Upper lobe of left lung (tissue), 6 donors: ENCODE results near the gene CEP135. TPM values are rescaled to one million over a fixed set of nuclear protein-coding genes. Genes with fewer than 3 reads are reported as not detected.
"Not testable (repeated sequence)": the region's sequence is repeated elsewhere in the genome, so short reads cannot be mapped to it uniquely, and the experiment has no call there.

ENCODE experiments used
- ATAC-seq, 2 donors: fragments of 200-7000 bp; cut with Tn5 transposase; one replicate each; pipeline ENCODE4 v1.9.1; 2022; ENCODE audit warnings: mild to moderate bottlenecking in 2 of 2, moderate library complexity in 2 of 2; ENCODE audit not compliant: low FRiP score in 2 of 2
- DNase-seq, 2 donors: peaks; one replicate each; pipeline ENCODE4 v3.0.0-alpha.2; 2019 to 2020
- H3K27ac ChIP-seq, 4 donors: fragments of 200-600 bp; sonication (generic); one replicate each; pipeline ENCODE4 v1.5.1; 2016 to 2019
- H3K27me3 ChIP-seq, 4 donors: fragments of 200-600 bp; sonication (generic); one replicate each; pipeline ENCODE4 v1.5.1; 2017 to 2019
- H3K36me3 ChIP-seq, 4 donors: fragments of 200-600 bp; sonication (generic); one replicate each; pipeline ENCODE4 v1.5.1; 2016 to 2019
- H3K4me1 ChIP-seq, 4 donors: fragments of 200-600 bp; sonication (generic); one replicate each; pipeline ENCODE4 v1.5.1; 2018 to 2019
- H3K4me3 ChIP-seq, 4 donors: fragments of 200-600 bp; sonication (generic); one replicate each; pipeline ENCODE4 v1.5.1; 2017 to 2019; ENCODE audit warnings: mild to moderate bottlenecking in 2 of 4, moderate library complexity in 1 of 4
- H3K9me3 ChIP-seq, 4 donors: fragments of 200-600 bp; sonication (generic); one replicate each; pipeline ENCODE4 v1.5.1; 2018 to 2019
- CTCF ChIP-seq, 6 experiments: fragments of 450-650 bp in 4 of 6; fragments of 200-600 bp in 2 of 6; sonication (generic) in 2 of 6; IDR thresholded peaks; one replicate each; pipeline ENCODE4 v1.5.1; 2016 to 2019; ENCODE audit warnings: antibody characterized with exemption in 6 of 6
- EP300 ChIP-seq, 4 donors: sonication (generic); formaldehyde crosslinking; IDR thresholded peaks; one replicate each; pipeline ENCODE4 v1.5.1; 2017; ENCODE audit warnings: antibody characterized with exemption in 4 of 4, control low read depth in 2 of 4
- POLR2A ChIP-seq, 4 donors: fragments of 450-650 bp; IDR thresholded peaks; one replicate each; pipeline ENCODE4 v1.5.1; 2016 to 2017; ENCODE audit warnings: antibody characterized with exemption in 4 of 4, mild to moderate bottlenecking in 2 of 4
- POLR2AphosphoS5 ChIP-seq, 2 donors: sonication (generic); formaldehyde crosslinking; IDR thresholded peaks; one replicate each; pipeline ENCODE4 v1.5.1; 2017; ENCODE audit warnings: antibody characterized with exemption in 2 of 2
- WGBS, 2 donors: methylation state at CpG; one replicate each; pipeline ENCODE4 v1.1.5; 2017 to 2018; 5-methylcytosine and 5-hydroxymethylcytosine counted together
- total RNA-seq, 6 donors: library from RNA; depleted of rRNA in 4 of 6; stranded (reverse); fragments of >200 nt in 4 of 6; gene quantifications; one replicate each; pipeline versions ENCODE4 v1.1.0 to v1.2.1, GENCODE V29; 2016 to 2021
- donor health status: DM: no; HTN: no; CAD: no; lungs with moderate emphysema.
- donor health status: DM: no; HTN: yes; CAD: no; lungs with severe emphysema.

CEP135 gene
- total RNA-seq, 6 donors from 2014 or later = 4.7 to 14.1 (median 8.4) TPM

- Histone ChIP-seq H3K27me3 (no peaks in the 10 kb centered on the region), H3K36me3 (no peaks in the 10 kb centered on the region), H3K4me1 (no peaks in the 10 kb centered on the region), H3K27ac (no peak overlapping the region), H3K9me3 (no peaks in the 10 kb centered on the region), H3K4me3 (no peak overlapping the region)
- DNase-seq (no peak), ATAC-seq (no peak)
- no peak for TF ChIP-seq EP300 (IDR thresholded peaks at IDR 0.05)
- TF ChIP-seq POLR2A (IDR thresholded peaks at IDR 0.05) = no peak
- no peak for TF ChIP-seq POLR2AphosphoS5 (IDR thresholded peaks at IDR 0.05)
- no peak for TF ChIP-seq CTCF (IDR thresholded peaks at IDR 0.05)
- WGBS, 2 donors = 87 to 93% methylated on average over 2 of the region's 2 CpGs
Observed at GRCh38 chr4:56066493-56066892, 117.7 kb downstream of the CEP135 start.

DNA sequence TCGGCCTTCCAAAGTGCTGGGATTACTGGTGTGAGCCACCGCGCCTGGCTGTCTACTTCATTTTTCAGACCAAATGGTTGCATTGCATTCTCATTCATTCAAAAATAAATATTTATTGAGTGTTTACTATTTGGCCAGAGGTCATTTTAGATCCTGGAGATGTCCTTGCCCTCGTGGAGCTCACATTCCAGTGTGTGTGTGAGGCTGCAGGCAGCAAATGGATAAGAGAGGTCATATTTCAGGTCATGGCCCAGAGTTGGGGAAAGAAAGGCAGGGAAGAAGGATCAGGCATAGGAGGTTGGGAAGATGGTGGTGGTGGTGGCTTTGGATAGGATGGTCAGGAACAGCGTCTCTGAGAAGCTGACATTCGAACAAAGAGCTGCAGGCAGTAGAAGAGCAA is 119.1 kb downstream of the CEP135 start:
- H3K36me3 ChIP-seq = no peaks in the 10 kb centered on the region
- no peak for DNase-seq
- 87 to 91% methylated on average over 6 of the region's 6 CpGs for WGBS, 2 donors
- no peak for ATAC-seq
- H3K27ac ChIP-seq = no peak overlapping the region
- H3K9me3 ChIP-seq = no peaks in the 10 kb centered on the region
- no peak overlapping the region for H3K4me3 ChIP-seq
- no peaks in the 10 kb centered on the region for H3K27me3 ChIP-seq
- H3K4me1 ChIP-seq = no peaks in the 10 kb centered on the region
- TF ChIP-seq POLR2AphosphoS5 (IDR thresholded peaks at IDR 0.05) (no peak), EP300 (IDR thresholded peaks at IDR 0.05) (no peak), POLR2A (IDR thresholded peaks at IDR 0.05) (no peak), CTCF (IDR thresholded peaks at IDR 0.05) (no peak)

DNA sequence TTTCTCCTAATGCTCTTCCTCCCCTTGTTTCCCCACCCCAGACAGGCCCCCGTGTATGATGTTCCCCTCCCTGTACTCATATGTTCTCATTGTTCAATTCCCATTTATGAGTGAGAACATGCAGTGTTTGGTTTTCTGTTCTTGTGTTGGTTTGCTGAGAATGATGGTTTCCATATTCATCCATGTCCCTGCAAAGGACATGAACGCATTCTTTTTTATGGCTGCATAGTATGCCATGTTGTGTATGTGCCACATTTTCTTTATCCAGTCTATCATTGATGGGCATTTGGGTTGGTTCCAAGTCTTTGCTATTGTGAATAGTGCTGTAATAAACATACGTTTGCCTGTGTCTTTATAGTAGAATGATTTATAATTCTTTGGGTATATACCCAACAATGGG is 124.0 kb downstream of the CEP135 start:
- H3K27me3 ChIP-seq, H3K4me1 ChIP-seq, ATAC-seq, H3K36me3 ChIP-seq, H3K27ac ChIP-seq, H3K4me3 ChIP-seq, H3K9me3 ChIP-seq, DNase-seq: not testable (repeated sequence)
- WGBS, 2 donors = 87% methylated on average over 3 of the region's 3 CpGs

DNA sequence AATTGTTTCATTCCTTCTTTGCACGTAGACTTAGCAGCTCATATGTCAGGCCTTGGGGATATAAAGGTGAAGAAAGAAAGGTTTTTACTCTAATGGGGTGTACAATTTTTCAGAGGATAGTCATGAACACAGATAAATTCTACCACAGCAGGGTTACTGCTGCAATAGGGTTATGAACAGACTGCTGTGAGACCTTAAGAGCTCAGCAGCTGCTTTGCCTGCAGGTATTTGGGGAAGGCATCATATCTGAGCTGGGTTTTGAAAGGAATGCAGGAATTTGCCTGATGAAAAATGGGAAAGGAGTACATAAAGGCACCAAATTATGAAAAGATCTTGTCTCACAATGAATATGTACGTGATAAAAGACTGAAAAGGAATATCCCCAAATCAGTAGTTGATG is 128.9 kb downstream of the CEP135 start:
- no peaks in the 10 kb centered on the region for H3K27me3 ChIP-seq
- ATAC-seq (no peak), DNase-seq (no peak)
- H3K36me3 ChIP-seq = no peaks in the 10 kb centered on the region
- H3K4me1 ChIP-seq = no peaks in the 10 kb centered on the region
- H3K4me3 ChIP-seq = no peak overlapping the region
- no peaks in the 10 kb centered on the region for H3K9me3 ChIP-seq
- no peak overlapping the region for H3K27ac ChIP-seq
- TF ChIP-seq POLR2AphosphoS5 (IDR thresholded peaks at IDR 0.05) (no peak), POLR2A (IDR thresholded peaks at IDR 0.05) (no peak), EP300 (IDR thresholded peaks at IDR 0.05) (no peak), CTCF (IDR thresholded peaks at IDR 0.05) (no peak)
- WGBS, 2 donors = 94 to 95% methylated on average over 2 of the region's 2 CpGs

DNA sequence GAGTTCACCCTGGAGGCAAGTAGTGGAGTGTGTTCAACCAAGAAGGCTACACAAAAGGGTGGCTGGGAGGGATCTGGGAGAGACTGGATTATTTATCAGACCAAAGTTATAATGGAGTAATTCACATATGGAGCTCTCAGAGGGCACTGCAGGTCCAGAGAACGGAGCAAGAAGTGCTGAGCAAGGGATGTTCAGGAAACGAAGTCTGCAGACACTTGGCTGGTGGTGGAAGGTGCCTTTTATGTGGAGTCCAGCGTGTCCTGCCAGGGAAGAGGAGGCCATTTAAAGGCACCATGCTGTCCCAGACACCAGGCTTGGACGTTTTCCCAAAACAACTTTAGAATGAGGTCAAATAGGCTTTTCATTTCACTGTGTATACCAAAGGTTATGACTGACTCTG is 130.1 kb downstream of the CEP135 start:
- Histone ChIP-seq H3K4me1 (no peaks in the 10 kb centered on the region), H3K27ac (no peak overlapping the region), H3K27me3 (no peaks in the 10 kb centered on the region), H3K36me3 (no peaks in the 10 kb centered on the region), H3K9me3 (no peaks in the 10 kb centered on the region), H3K4me3 (no peak overlapping the region)
- no peak for DNase-seq
- TF ChIP-seq EP300 (IDR thresholded peaks at IDR 0.05) (no peak), POLR2A (IDR thresholded peaks at IDR 0.05) (no peak), CTCF (IDR thresholded peaks at IDR 0.05) (no peak), POLR2AphosphoS5 (IDR thresholded peaks at IDR 0.05) (no peak)
- no peak for ATAC-seq
- 67 to 69% methylated on average over 4 of the region's 4 CpGs for WGBS, 2 donors
